SKM-1 (cell line): ENCODE data around the gene DESI2.

Experiments
- DNase-seq: peaks from one replicate; lab custom pipeline; 2025; ENCODE audit not compliant: unreplicated experiment; lab: John Stamatoyannopoulos, UW

DESI2 gene

DNA sequence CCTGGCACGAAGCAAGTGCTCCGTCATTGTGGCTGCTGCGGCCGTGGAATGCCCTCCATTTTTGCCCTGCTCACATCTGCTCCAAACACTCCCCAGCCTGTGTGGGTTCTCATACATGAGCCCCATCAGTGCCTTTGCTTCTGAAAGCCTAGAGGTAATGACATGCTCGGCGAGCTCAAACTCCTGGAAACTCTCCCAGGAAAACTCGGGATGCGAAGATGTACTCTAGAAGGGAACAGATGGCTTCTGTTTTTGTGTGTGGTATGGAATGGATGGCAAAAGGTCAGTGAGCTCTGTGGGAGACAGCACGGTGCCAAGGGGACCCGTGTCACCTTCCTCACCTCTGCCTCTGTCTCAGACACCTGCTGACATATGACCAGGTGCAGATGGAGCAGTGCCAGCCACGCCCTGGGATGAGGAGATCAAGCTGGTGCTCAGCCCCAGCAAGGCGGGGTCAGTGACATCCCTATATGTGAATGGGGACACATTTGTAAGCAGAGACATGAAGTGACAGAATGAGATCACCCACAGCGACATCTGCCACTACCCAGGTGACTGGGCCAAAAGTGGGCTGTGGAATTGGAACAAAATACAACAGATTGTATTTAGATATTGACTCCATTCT is 98.5 kb downstream of the DESI2 start:
- no peak for DNase-seq

DNA sequence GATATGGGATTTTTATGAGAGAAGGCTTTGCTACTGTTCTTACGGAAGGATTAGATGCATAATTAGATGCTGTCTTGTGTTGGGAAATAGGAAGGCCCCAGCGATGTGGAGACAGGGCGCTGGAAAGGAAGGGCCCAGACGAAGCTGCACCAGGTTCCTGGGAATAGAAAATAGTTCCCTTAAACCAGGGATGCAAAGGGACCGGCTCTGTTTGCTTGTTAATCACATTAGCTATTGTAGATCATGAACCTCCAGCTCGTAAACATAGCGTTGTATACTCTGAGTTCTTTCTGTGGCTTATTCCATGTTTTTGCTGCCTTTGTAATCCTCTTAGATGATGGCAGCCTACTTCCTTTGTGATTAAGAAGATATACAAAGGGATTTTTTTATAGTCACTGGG is 102.7 kb downstream of the DESI2 start:
- no peak for DNase-seq

GRCh38 chr1:244757091-244757939 is 104.4 kb downstream of the DESI2 start:
- DNase-seq: no peak
